Lower lobe of right lung (tissue), 2 donors: ENCODE data around the gene EHD4. TPM values are rescaled to one million over a fixed set of nuclear protein-coding genes. Genes with fewer than 3 reads are reported as not detected.

Experiments used
- ATAC-seq, 2 donors: fragments of 200-7000 bp; cut with Tn5 transposase; one replicate each; pipeline ENCODE4 v1.9.1; 2020 to 2022; ENCODE audit warnings: mild to moderate bottlenecking in 2 of 2, moderate library complexity in 2 of 2
- DNase-seq: peaks from one replicate; pipeline ENCODE4 v3.0.0-alpha.2; 2020
- H3K27ac ChIP-seq: fragments of 200-600 bp; one replicate; pipeline ENCODE4 v1.8.0; 2022
- H3K27me3 ChIP-seq: fragments of 200-600 bp; one replicate; pipeline ENCODE4 v1.8.0; 2022; ENCODE audit warnings: low read depth
- H3K36me3 ChIP-seq: fragments of 200-600 bp; one replicate; pipeline ENCODE4 v1.8.0; 2022; ENCODE audit warnings: mild to moderate bottlenecking
- H3K4me1 ChIP-seq: fragments of 200-600 bp; one replicate; pipeline ENCODE4 v1.8.0; 2022
- H3K4me3 ChIP-seq: fragments of 200-600 bp; one replicate; pipeline ENCODE4 v1.8.0; 2022; ENCODE audit warnings: mild to moderate bottlenecking
- H3K9me3 ChIP-seq: fragments of 200-600 bp; one replicate; pipeline ENCODE4 v1.8.0; 2022
- CTCF ChIP-seq: fragments of 200-600 bp; IDR thresholded peaks from one replicate; pipeline ENCODE4 v1.8.0; 2022; ENCODE audit warnings: antibody characterized with exemption, mild to moderate bottlenecking
- intact Hi-C: fragments of 100-400 bp; cut with DNase I; formaldehyde crosslinking; loops from one replicate; pipeline ENCODE4 v1.11.0; 2022
- total RNA-seq: library from RNA; stranded (reverse); fragmentation: NEBNext Ultra II Directional; extraction: Animal tissue kit (Norgen Biotek cat#: 25700); gene quantifications from one replicate; pipeline ENCODE4 v1.2.1, GENCODE V29; 2021
- donor health status: DM: no; HTN: yes; CAD: no; lungs with severe emphysema.

Gene EHD4
- total RNA-seq, 1 donor from 2014 or later = 35.0 TPM

- DNase-seq (no peak), ATAC-seq (no peak)
- Histone ChIP-seq H3K4me1 (no peaks in the 10 kb centered on the region), H3K9me3 (no peaks in the 10 kb centered on the region), H3K36me3 (no peaks in the 10 kb centered on the region), H3K4me3 (no peak overlapping the region), H3K27ac (no peak overlapping the region), H3K27me3 (no peaks in the 10 kb centered on the region)
- intact Hi-C loops = no loop called here
- no peak for TF ChIP-seq CTCF
These were observed 97.6 kb downstream of the EHD4 start for GRCh38 chr15:41874736-41875135.

- ATAC-seq (no peak), DNase-seq (no peak)
- no peaks in the 10 kb centered on the region for H3K36me3 ChIP-seq
- H3K4me3 ChIP-seq = no peak overlapping the region
- no peaks in the 10 kb centered on the region for H3K4me1 ChIP-seq
- H3K27ac ChIP-seq = no peak overlapping the region
- H3K9me3 ChIP-seq = no peaks in the 10 kb centered on the region
- intact Hi-C loops = no loop called here
- no peaks in the 10 kb centered on the region for H3K27me3 ChIP-seq
- no peak for TF ChIP-seq CTCF
These were observed 98.6 kb downstream of the EHD4 start for GRCh38 chr15:41873711-41874110.

- no peaks in the 10 kb centered on the region for H3K4me1 ChIP-seq
- intact Hi-C loops = no loop called here
- H3K9me3 ChIP-seq = no peaks in the 10 kb centered on the region
- no peak for TF ChIP-seq CTCF
- no peak for DNase-seq
- no peak overlapping the region for H3K4me3 ChIP-seq
- no peak overlapping the region for H3K27ac ChIP-seq
- no peaks in the 10 kb centered on the region for H3K27me3 ChIP-seq
- H3K36me3 ChIP-seq = no peaks in the 10 kb centered on the region
- ATAC-seq = no peak
These were observed 100.1 kb downstream of the EHD4 start for GRCh38 chr15:41872166-41872747.

- no peaks in the 10 kb centered on the region for H3K36me3 ChIP-seq
- H3K9me3 ChIP-seq = no peaks in the 10 kb centered on the region
- H3K4me1 ChIP-seq = no peaks in the 10 kb centered on the region
- H3K4me3 ChIP-seq = no peak overlapping the region
- no peak for TF ChIP-seq CTCF
- intact Hi-C loops = no loop called here
- ATAC-seq (no peak), DNase-seq (no peak)
- no peak overlapping the region for H3K27ac ChIP-seq
- H3K27me3 ChIP-seq = no peaks in the 10 kb centered on the region
These were observed 101.0 kb downstream of the EHD4 start for GRCh38 chr15:41871175-41871905.

GRCh38 chr15:41870689-41871081 is 101.7 kb downstream of the EHD4 start:
- ATAC-seq (no peak), DNase-seq (no peak)
- TF ChIP-seq CTCF = no peak

More at GRCh38 chr15:41870689-41871081, 101.7 kb downstream of the EHD4 start:
- no peaks in the 10 kb centered on the region for H3K9me3 ChIP-seq
- intact Hi-C loops = no loop called here
- H3K4me1 ChIP-seq = no peaks in the 10 kb centered on the region
- no peak overlapping the region for H3K4me3 ChIP-seq
- H3K27me3 ChIP-seq = no peaks in the 10 kb centered on the region
- no peak overlapping the region for H3K27ac ChIP-seq
- H3K36me3 ChIP-seq = no peaks in the 10 kb centered on the region
